ENCODE results near the gene TSC2. TPM values are rescaled to one million over a fixed set of nuclear protein-coding genes. Genes with fewer than 3 reads are reported as not detected.

TSC2 gene
- polyA plus RNA-seq, 2 donors, result 31.1 to 66.6 TPM

GRCh38 chr16:2040041-2040786 lies 7.6 kb upstream of the TSC2 start:
- WGBS, 2 donors, result 81 to 83% methylated on average over 24 of the region's 24 CpGs
- Histone ChIP-seq H3K4me1 (ENCODE audit: control insufficient read depth in 2 of 2, insufficient read depth in 2 of 2, low read length in 1 of 2) (peaks cover 7 to 43% of the 10 kb centered on the region in 2 donors), H3K36me3 (ENCODE audit: control insufficient read depth in 2 of 2, insufficient read depth in 2 of 2, low read length in 1 of 2) (peaks cover 0 to 7% of the 10 kb centered on the region in 2 donors), H3K27me3 (ENCODE audit: control insufficient read depth in 1 of 2, insufficient read depth in 2 of 2, low read length in 2 of 2) (no peaks in the 10 kb centered on the region), H3K4me3 (ENCODE audit: low read depth in 1 of 2, low read length in 2 of 2) (no peak overlapping the region), H3K9me3 (ENCODE audit: control insufficient read depth in 2 of 2, insufficient read depth in 1 of 2, low read depth in 1 of 2, low read length in 1 of 2) (no peaks in the 10 kb centered on the region), H3K27ac (ENCODE audit: low read depth in 2 of 2, low read length in 1 of 2) (peak overlapping the region; percentile 82 to 86)

- WGBS, 2 donors, result 76 to 83% methylated on average over 20 of the region's 20 CpGs
- Histone ChIP-seq H3K36me3 (ENCODE audit: control insufficient read depth in 2 of 2, insufficient read depth in 2 of 2, low read length in 1 of 2) (peaks cover 0 to 7% of the 10 kb centered on the region in 2 donors), H3K9me3 (ENCODE audit: control insufficient read depth in 2 of 2, insufficient read depth in 1 of 2, low read depth in 1 of 2, low read length in 1 of 2) (no peaks in the 10 kb centered on the region), H3K27ac (ENCODE audit: low read depth in 2 of 2, low read length in 1 of 2) (peak overlapping the region; percentile 82 to 86), H3K4me3 (ENCODE audit: low read depth in 1 of 2, low read length in 2 of 2) (no peak overlapping the region), H3K4me1 (ENCODE audit: control insufficient read depth in 2 of 2, insufficient read depth in 2 of 2, low read length in 1 of 2) (peaks cover 4 to 39% of the 10 kb centered on the region in 2 donors), H3K27me3 (ENCODE audit: control insufficient read depth in 1 of 2, insufficient read depth in 2 of 2, low read length in 2 of 2) (no peaks in the 10 kb centered on the region)
Observed at GRCh38 chr16:2040787-2041522, 6.8 kb upstream of the TSC2 start.

GRCh38 chr16:2042171-2042985 lies 5.4 kb upstream of the TSC2 start:
- H3K27me3 ChIP-seq (ENCODE audit: control insufficient read depth in 1 of 2, insufficient read depth in 2 of 2, low read length in 2 of 2), result no peaks in the 10 kb centered on the region
- 80 to 83% methylated on average over 17 to 22 of the region's 22 CpGs for WGBS, 2 donors
- peaks cover 3 to 38% of the 10 kb centered on the region in 2 donors for H3K4me1 ChIP-seq (ENCODE audit: control insufficient read depth in 2 of 2, insufficient read depth in 2 of 2, low read length in 1 of 2)
- H3K4me3 ChIP-seq (ENCODE audit: low read depth in 1 of 2, low read length in 2 of 2), result no peak overlapping the region
- peaks cover 0 to under 1% of the 10 kb centered on the region in 2 donors for H3K36me3 ChIP-seq (ENCODE audit: control insufficient read depth in 2 of 2, insufficient read depth in 2 of 2, low read length in 1 of 2)
- no peaks in the 10 kb centered on the region for H3K9me3 ChIP-seq (ENCODE audit: control insufficient read depth in 2 of 2, insufficient read depth in 1 of 2, low read depth in 1 of 2, low read length in 1 of 2)
- peak overlapping the region; percentile 56 to 79 for H3K27ac ChIP-seq (ENCODE audit: low read depth in 2 of 2, low read length in 1 of 2)

- 79% methylated on average over 11 of the region's 11 CpGs for WGBS, 2 donors
Observed at GRCh38 chr16:2042986-2043666, 4.7 kb upstream of the TSC2 start.

GRCh38 chr16:2043667-2044451 lies 3.9 kb upstream of the TSC2 start:
- H3K36me3 ChIP-seq (ENCODE audit: control insufficient read depth in 2 of 2, insufficient read depth in 2 of 2, low read length in 1 of 2), result no peaks in the 10 kb centered on the region
- H3K4me3 ChIP-seq (ENCODE audit: low read depth in 1 of 2, low read length in 2 of 2), result no peak overlapping the region
- peaks cover 3 to 42% of the 10 kb centered on the region in 2 donors for H3K4me1 ChIP-seq (ENCODE audit: control insufficient read depth in 2 of 2, insufficient read depth in 2 of 2, low read length in 1 of 2)
- no peaks in the 10 kb centered on the region for H3K27me3 ChIP-seq (ENCODE audit: control insufficient read depth in 1 of 2, insufficient read depth in 2 of 2, low read length in 2 of 2)
- WGBS, 2 donors, result 62 to 69% methylated on average over 25 to 26 of the region's 26 CpGs
- no peaks in the 10 kb centered on the region for H3K9me3 ChIP-seq (ENCODE audit: control insufficient read depth in 2 of 2, insufficient read depth in 1 of 2, low read depth in 1 of 2, low read length in 1 of 2)
- peak overlapping the region in 1 of 2 donors; percentile 73 for H3K27ac ChIP-seq (ENCODE audit: low read depth in 2 of 2, low read length in 1 of 2)

More at GRCh38 chr16:2042986-2043666, 4.7 kb upstream of the TSC2 start:
- H3K27me3 ChIP-seq (ENCODE audit: control insufficient read depth in 1 of 2, insufficient read depth in 2 of 2, low read length in 2 of 2), result no peaks in the 10 kb centered on the region
- peaks cover 3 to 38% of the 10 kb centered on the region in 2 donors for H3K4me1 ChIP-seq (ENCODE audit: control insufficient read depth in 2 of 2, insufficient read depth in 2 of 2, low read length in 1 of 2)
- no peak overlapping the region for H3K4me3 ChIP-seq (ENCODE audit: low read depth in 1 of 2, low read length in 2 of 2)
- H3K9me3 ChIP-seq (ENCODE audit: control insufficient read depth in 2 of 2, insufficient read depth in 1 of 2, low read depth in 1 of 2, low read length in 1 of 2), result no peaks in the 10 kb centered on the region
- H3K36me3 ChIP-seq (ENCODE audit: control insufficient read depth in 2 of 2, insufficient read depth in 2 of 2, low read length in 1 of 2), result no peaks in the 10 kb centered on the region
- H3K27ac ChIP-seq (ENCODE audit: low read depth in 2 of 2, low read length in 1 of 2), result peak overlapping the region; percentile 25 to 79

- H3K36me3 ChIP-seq (ENCODE audit: control insufficient read depth in 2 of 2, insufficient read depth in 2 of 2, low read length in 1 of 2), result no peaks in the 10 kb centered on the region
- H3K4me1 ChIP-seq (ENCODE audit: control insufficient read depth in 2 of 2, insufficient read depth in 2 of 2, low read length in 1 of 2), result peaks cover 3 to 42% of the 10 kb centered on the region in 2 donors
- no peak overlapping the region for H3K4me3 ChIP-seq (ENCODE audit: low read depth in 1 of 2, low read length in 2 of 2)
- H3K27ac ChIP-seq (ENCODE audit: low read depth in 2 of 2, low read length in 1 of 2), result peak overlapping the region; percentile 41 to 73
- H3K27me3 ChIP-seq (ENCODE audit: control insufficient read depth in 1 of 2, insufficient read depth in 2 of 2, low read length in 2 of 2), result no peaks in the 10 kb centered on the region
- WGBS, 2 donors, result 82 to 88% methylated on average over 22 of the region's 22 CpGs
- H3K9me3 ChIP-seq (ENCODE audit: control insufficient read depth in 2 of 2, insufficient read depth in 1 of 2, low read depth in 1 of 2, low read length in 1 of 2), result no peaks in the 10 kb centered on the region
Observed at GRCh38 chr16:2044541-2044940, 3.2 kb upstream of the TSC2 start.

- Histone ChIP-seq H3K36me3 (ENCODE audit: control insufficient read depth in 2 of 2, insufficient read depth in 2 of 2, low read length in 1 of 2) (peaks cover 0 to 2% of the 10 kb centered on the region in 2 donors), H3K27ac (ENCODE audit: low read depth in 2 of 2, low read length in 1 of 2) (peak overlapping the region; percentile 10 to 74), H3K4me3 (ENCODE audit: low read depth in 1 of 2, low read length in 2 of 2) (no peak overlapping the region), H3K9me3 (ENCODE audit: control insufficient read depth in 2 of 2, insufficient read depth in 1 of 2, low read depth in 1 of 2, low read length in 1 of 2) (no peaks in the 10 kb centered on the region), H3K4me1 (ENCODE audit: control insufficient read depth in 2 of 2, insufficient read depth in 2 of 2, low read length in 1 of 2) (peaks cover 0 to 30% of the 10 kb centered on the region in 2 donors), H3K27me3 (ENCODE audit: control insufficient read depth in 1 of 2, insufficient read depth in 2 of 2, low read length in 2 of 2) (no peaks in the 10 kb centered on the region)
- WGBS, 2 donors, result 86 to 88% methylated on average over 21 of the region's 21 CpGs
Observed at GRCh38 chr16:2045965-2046892, 1.6 kb upstream of the TSC2 start.

- Histone ChIP-seq H3K36me3 (ENCODE audit: control insufficient read depth in 2 of 2, insufficient read depth in 2 of 2, low read length in 1 of 2) (peaks cover 0 to 5% of the 10 kb centered on the region in 2 donors), H3K9me3 (ENCODE audit: control insufficient read depth in 2 of 2, insufficient read depth in 1 of 2, low read depth in 1 of 2, low read length in 1 of 2) (no peaks in the 10 kb centered on the region), H3K27ac (ENCODE audit: low read depth in 2 of 2, low read length in 1 of 2) (peak overlapping the region; percentile 50 to 74), H3K27me3 (ENCODE audit: control insufficient read depth in 1 of 2, insufficient read depth in 2 of 2, low read length in 2 of 2) (no peaks in the 10 kb centered on the region), H3K4me1 (ENCODE audit: control insufficient read depth in 2 of 2, insufficient read depth in 2 of 2, low read length in 1 of 2) (peaks cover 0 to 28% of the 10 kb centered on the region in 2 donors), H3K4me3 (ENCODE audit: low read depth in 1 of 2, low read length in 2 of 2) (peak overlapping the region; percentile 73 to 98)
- 17 to 21% methylated on average over 8 of the region's 8 CpGs for WGBS, 2 donors
Observed at GRCh38 chr16:2046893-2047329, 874 bp upstream of the TSC2 start.

All from esophagus (tissue), 2 donors.